ENCODE measurements around the gene EDN3. TPM values are rescaled to one million over a fixed set of nuclear protein-coding genes. Genes with fewer than 3 reads are reported as not detected.

The EDN3 gene
- polyA plus RNA-seq, 1 donor, result 24.8 TPM

DNA sequence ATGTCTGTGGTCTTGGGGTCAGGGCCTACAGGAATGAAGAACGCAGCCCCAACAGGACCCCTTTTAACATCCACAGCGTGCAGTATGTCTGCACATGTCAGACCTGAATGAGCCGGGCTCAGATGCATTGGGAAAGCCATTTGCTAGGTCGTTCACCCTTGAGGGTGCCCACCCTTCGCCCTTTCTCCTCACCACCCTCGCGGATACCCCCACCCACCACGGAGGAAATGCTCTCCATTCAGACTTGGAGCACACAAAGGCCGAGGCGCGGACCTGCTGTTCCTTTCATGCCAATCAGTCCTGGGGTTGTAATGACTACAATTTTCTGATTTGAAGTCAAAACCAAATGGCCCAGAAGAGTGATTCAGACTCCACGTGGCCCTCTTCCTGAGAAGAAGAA, 62.7 kb downstream of the EDN3 start:
- no peak for DNase-seq (ENCODE audit: low read depth)

DNA sequence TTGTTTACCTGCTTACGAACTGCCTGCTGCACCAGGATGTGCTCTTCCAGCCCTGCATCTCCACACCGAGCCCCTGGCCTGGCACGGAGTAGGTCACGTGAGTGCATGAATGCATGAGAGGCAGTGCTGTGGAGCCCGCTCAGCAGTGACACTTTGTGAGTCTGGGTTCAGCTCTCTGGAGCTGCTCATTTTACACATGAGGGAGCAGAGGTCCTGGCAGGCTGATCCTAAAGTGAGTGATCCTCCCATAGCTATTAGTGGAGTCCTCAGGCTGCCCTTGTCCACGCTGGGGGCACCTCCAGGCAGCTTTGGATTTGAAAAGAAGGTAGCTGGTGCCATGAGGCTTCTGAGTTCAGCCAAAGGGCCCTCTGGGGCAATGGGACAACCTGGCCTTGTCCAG, 64.2 kb downstream of the EDN3 start:
- DNase-seq (ENCODE audit: low read depth), result no peak

DNA sequence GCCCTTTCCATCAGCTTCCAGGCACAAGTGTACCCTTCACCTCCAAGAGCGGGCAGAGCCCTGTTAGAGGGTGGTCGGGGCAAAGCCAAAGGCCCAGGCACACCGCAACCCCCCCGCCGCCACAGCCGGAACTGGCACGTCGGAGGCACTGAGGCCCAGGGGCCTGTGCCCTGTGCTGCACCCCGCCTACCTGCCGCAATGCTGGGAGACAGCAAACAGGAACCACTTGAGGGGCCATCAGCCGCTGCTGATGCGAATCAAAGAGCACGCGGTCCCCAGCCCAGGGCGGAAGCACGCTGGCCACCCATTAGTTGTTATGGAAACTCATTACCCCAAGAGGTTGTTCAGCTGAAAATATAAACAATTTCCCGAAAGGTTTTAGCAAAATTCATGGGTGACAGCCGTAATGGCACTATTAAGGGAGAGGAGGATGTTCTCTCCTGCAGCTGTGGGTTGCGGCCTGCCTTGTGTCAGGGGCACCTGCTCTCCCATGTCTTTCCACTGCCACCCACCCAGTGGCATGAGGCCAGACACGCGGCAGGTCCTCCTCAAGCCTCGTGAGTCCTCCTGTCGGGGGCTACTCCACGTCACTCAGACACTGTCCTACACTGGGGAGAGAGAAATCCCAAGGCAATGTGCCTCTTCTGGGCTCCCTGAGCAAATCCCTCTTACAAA, 65.3 kb downstream of the EDN3 start:
- DNase-seq (ENCODE audit: low read depth), result no peak

DNA sequence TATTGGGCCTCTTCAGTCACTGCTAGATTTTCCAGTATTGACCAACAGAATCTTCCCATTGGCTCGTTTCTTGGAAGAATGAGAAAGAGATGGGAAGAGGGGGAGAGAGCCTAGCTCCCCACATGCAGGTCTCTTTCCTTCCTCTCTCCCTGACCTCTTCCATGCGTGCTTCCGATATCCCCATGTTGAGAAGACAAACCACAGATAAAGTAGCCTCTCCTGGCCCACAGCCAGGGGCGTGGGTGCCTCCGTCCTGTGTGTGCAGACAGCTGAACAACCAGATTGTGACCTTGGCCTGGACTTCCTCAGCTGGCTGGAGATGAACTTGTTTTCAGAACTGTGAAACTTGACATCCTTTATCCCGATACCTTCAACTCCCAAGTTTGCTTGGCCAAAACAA, 71.0 kb downstream of the EDN3 start:
- no peak for DNase-seq (ENCODE audit: low read depth)

DNA sequence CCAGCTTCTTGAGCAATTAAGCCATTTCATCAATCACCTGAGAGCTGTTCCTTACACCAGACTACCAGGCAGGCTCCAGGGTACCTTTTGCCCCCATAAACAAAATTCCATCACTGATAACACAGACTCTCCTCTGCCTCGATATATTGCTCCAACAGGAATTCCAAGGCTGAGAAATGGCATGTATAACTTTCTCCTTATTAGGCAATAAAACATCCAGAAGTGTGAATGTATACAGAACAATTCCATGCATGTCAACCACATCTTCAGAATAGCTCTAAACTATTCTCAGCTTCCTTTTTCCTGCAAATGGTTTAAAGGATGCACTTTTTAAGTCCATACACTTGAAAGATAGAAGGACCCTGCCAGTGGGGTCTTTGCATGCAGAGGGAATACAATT, 73.8 kb downstream of the EDN3 start:
- DNase-seq (ENCODE audit: low read depth), result no peak

DNA sequence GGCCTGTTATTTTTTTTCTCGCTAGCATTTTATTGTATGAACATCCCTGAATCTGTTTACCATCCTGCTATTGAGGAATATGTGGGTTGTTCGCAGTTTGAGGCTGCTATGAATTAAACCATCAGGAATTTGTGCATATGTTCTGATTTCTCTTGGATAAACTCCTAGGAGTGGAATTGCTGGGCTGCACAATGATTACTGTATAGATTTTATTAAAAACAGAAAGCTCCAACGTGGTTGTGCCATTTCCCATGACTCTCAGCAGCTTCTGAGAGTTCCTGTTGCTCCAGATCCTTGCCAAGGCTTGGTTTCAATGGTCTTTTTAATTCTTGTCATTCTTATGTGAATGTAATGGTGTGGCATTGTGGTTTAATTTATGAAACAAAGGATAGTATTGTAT, 75.1 kb downstream of the EDN3 start:
- no peak for DNase-seq (ENCODE audit: low read depth)

Other genes starting within 250 kb of the EDN3 start
- gene ZNF831, start 136.8 kb upstream of the EDN3 start, polyA plus RNA-seq (ENCODE audit: insufficient read length), result 0.20 TPM

Data from forelimb muscle (tissue), 1 donor.